K562 (cell line): ENCODE results near the gene C1orf21. TPM values are rescaled to one million over a fixed set of nuclear protein-coding genes. Genes with fewer than 3 reads are reported as not detected.

Experiments used
- ATAC-seq: fragments of 200-7000 bp; cut with Tn5 transposase; 3 replicates; pipeline ENCODE4 v1.9.1; 2020; ENCODE audit warnings: moderate library complexity
- BruUV-seq: library from RNA; stranded (reverse); fragments of 400-500 nt; replicated peaks from 2 replicates; lab custom pipeline; 2021; lab: Mats Ljungman, UMichigan
- CTCF ChIA-PET: fragments of 300-600 bp; formaldehyde crosslinking; extraction: SDS; loops from one replicate; lab custom pipeline; 2021; ENCODE audit warnings: low intra/inter-chr PET ratio; lab: Yijun Ruan, JAX
- POLR2A ChIA-PET: fragments of 300-600, 350-650 bp; sonication (Branson Sonifier 250); formaldehyde crosslinking; extraction: SDS; loops from one replicate; lab custom pipeline; 2021; ENCODE audit warnings: antibody characterized with exemption, inconsistent platforms; lab: Yijun Ruan, JAX
- DNase-seq, 4 experiments: peaks; one replicate each; pipeline versions ENCODE4 v3.0.0 to v3.0.0-alpha.2; 2011 to 2018; ENCODE audit warnings: low spot score in 3 of 4, mixed read lengths in 3 of 4; ENCODE audit errors: extremely low read depth in 1 of 4
- FAIRE-seq: peaks from 2 replicates; lab custom pipeline; 2011; peaks lifted over from hg19 to GRCh38; lab: Jason Lieb, UNC
- H2AFZ ChIP-seq: 2 replicates; pipeline ENCODE4 v1.6.0; 2011; ENCODE audit warnings: low read depth, low read length, control low read depth, inconsistent platforms
- H3K27ac ChIP-seq: fragments of 200-600 bp; 3 replicates; pipeline ENCODE4 v1.8.0; 2011; ENCODE audit warnings: low read depth, mild to moderate bottlenecking, control low read depth, inconsistent platforms, low read length, moderate library complexity, mixed read lengths; ENCODE audit errors: extremely low read depth
- H3K27me3 ChIP-seq, 2 experiments: fragments of 300-600 bp in 1 of 2; 2 replicates in 1 of 2; 3 replicates in 1 of 2; pipeline versions ENCODE4 v1.6.0 to v1.8.0; 2011; ENCODE audit warnings: inconsistent platforms in 2 of 2, low read length in 2 of 2, mild to moderate bottlenecking in 1 of 2, mixed read lengths in 1 of 2, moderate library complexity in 1 of 2; ENCODE audit not compliant: control insufficient read depth in 2 of 2, insufficient read depth in 2 of 2
- H3K36me3 ChIP-seq: fragments of 300-600 bp; 3 replicates; pipeline ENCODE4 v1.8.0; 2011; ENCODE audit warnings: mild to moderate bottlenecking, low read length, inconsistent platforms; ENCODE audit not compliant: control insufficient read depth, insufficient read depth
- H3K4me1 ChIP-seq, 2 experiments: fragments of 200-600 bp in 1 of 2; replicated peaks in 1 of 2; 2 replicates in 1 of 2; 3 replicates in 1 of 2; pipeline versions ENCODE4 v1.5.1 to v1.8.0; 2011; ENCODE audit warnings: inconsistent platforms in 2 of 2, low read length in 2 of 2, mild to moderate bottlenecking in 1 of 2, mixed read lengths in 1 of 2, moderate library complexity in 1 of 2; ENCODE audit not compliant: control insufficient read depth in 2 of 2, insufficient read depth in 2 of 2
- H3K4me2 ChIP-seq: 2 replicates; pipeline ENCODE4 v1.6.1; 2011; ENCODE audit warnings: low read length, control low read depth, inconsistent platforms, mixed read lengths; ENCODE audit not compliant: insufficient read depth
- H3K4me3 ChIP-seq: fragments of 200-600 bp; sonication (generic), shearing (Covaris generic); 2 replicates; pipeline ENCODE4 v1.5.1; 2016; ENCODE audit warnings: control low read depth, inconsistent platforms
- H3K79me2 ChIP-seq: fragments of 200-600 bp; 3 replicates; pipeline ENCODE4 v1.8.0; 2011; ENCODE audit warnings: low read length, inconsistent platforms; ENCODE audit not compliant: control insufficient read depth, insufficient read depth
- H3K9ac ChIP-seq, 2 experiments: 2 replicates each; pipeline versions ENCODE4 v1.6.0 to v1.6.1; 2011; ENCODE audit warnings: low read depth in 2 of 2, low read length in 2 of 2, control low read depth in 1 of 2, inconsistent platforms in 1 of 2, mild to moderate bottlenecking in 1 of 2, mixed read lengths in 1 of 2; ENCODE audit not compliant: insufficient read depth in 1 of 2
- H3K9me1 ChIP-seq: one replicate; pipeline ENCODE4 v1.6.0; 2011; ENCODE audit warnings: inconsistent platforms, mild to moderate bottlenecking, low read length, moderate library complexity; ENCODE audit not compliant: control insufficient read depth, insufficient read depth
- H3K9me3 ChIP-seq: replicated peaks from 2 replicates; pipeline ENCODE4 v1.5.1; 2011; ENCODE audit warnings: low read depth, low read length, inconsistent platforms; ENCODE audit not compliant: control insufficient read depth, insufficient read depth
- H4K20me1 ChIP-seq: replicated peaks from 2 replicates; pipeline ENCODE4 v1.6.1; 2011; ENCODE audit warnings: low read length, inconsistent platforms, mixed read lengths; ENCODE audit not compliant: control insufficient read depth, insufficient read depth
- CBX5 ChIP-seq: IDR thresholded peaks from 2 replicates; pipeline ENCODE4 v1.6.1; 2014; ENCODE audit warnings: low read depth, borderline replicate concordance
- CHD4 ChIP-seq: fragments of 200-600 bp; sonication (generic); IDR thresholded peaks from 3 replicates; pipeline ENCODE4 v1.6.1; 2012; ENCODE audit warnings: low read depth, mild to moderate bottlenecking, mixed read lengths, low read length, inconsistent platforms; ENCODE audit not compliant: insufficient read depth, insufficient replicate concordance, poor library complexity, severe bottlenecking
- DPF2 ChIP-seq: fragments of 450-650 bp; IDR thresholded peaks from 2 replicates; pipeline ENCODE4 v1.6.1; 2016
- NFXL1 ChIP-seq: fragments of 450-650 bp; formaldehyde crosslinking; IDR thresholded peaks from 2 replicates; pipeline ENCODE4 v1.4.0; 2021; ENCODE audit warnings: mild to moderate bottlenecking
- SETDB1 ChIP-seq: IDR thresholded peaks from one replicate; pipeline ENCODE4 v1.6.1; 2012; ENCODE audit warnings: low read length, control low read depth, inconsistent platforms
- XRCC3 ChIP-seq: fragments of 450-650 bp; IDR thresholded peaks from 2 replicates; pipeline ENCODE4 v1.6.1; 2017; ENCODE audit warnings: mild to moderate bottlenecking, moderate library complexity
- ZBED1 ChIP-seq: IDR thresholded peaks from 2 replicates; pipeline ENCODE4 v1.6.1; 2014
- ZNF140 ChIP-seq: fragments of 250-450 bp; sonication (Bioruptor Pico); IDR thresholded peaks from 2 replicates; pipeline ENCODE4 v1.8.0; 2021; ENCODE audit warnings: moderate library complexity, mild to moderate bottlenecking, inconsistent platforms
- ZNF143 ChIP-seq: sonication (generic); formaldehyde crosslinking; IDR thresholded peaks from 2 replicates; pipeline ENCODE4 v1.9.0; 2022; ENCODE audit warnings: mild to moderate bottlenecking, missing genetic modification reagents
- ZNF239 ChIP-seq: fragments of 250-450 bp; sonication (Bioruptor Pico); IDR thresholded peaks from 2 replicates; pipeline ENCODE4 v1.4.0; 2020; ENCODE audit warnings: mild to moderate bottlenecking
- ZNF24 ChIP-seq: fragments of 450-650 bp; IDR thresholded peaks from 2 replicates; pipeline ENCODE4 v1.6.1; 2016
- ZNF766 ChIP-seq: fragments of 200-800 bp; sonication (Bioruptor generic); conservative IDR thresholded peaks from 2 replicates; pipeline ENCODE4 v1.6.1; 2016; ENCODE audit warnings: missing genetic modification characterization, missing compliant biosample characterization
- WGBS: fragments of 100-300 bp; shearing (Covaris generic); methylation state at CpG from one replicate; pipeline ENCODE4 v1.1.6; 2016; ENCODE audit warnings: low coverage, mixed read lengths; ENCODE audit not compliant: insufficient coverage; ENCODE audit errors: missing lambda C conversion rate; 5-methylcytosine and 5-hydroxymethylcytosine counted together
- in situ Hi-C: fragments of 300-500 bp; cut with MboI; formaldehyde crosslinking; loops from 4 replicates; pipeline ENCODE4 v1.15.0; 2018; ENCODE audit warnings: inconsistent platforms, mixed read lengths
- intact Hi-C: fragments of 100-400 bp; cut with micrococcal nuclease; formaldehyde crosslinking; loops from 2 replicates; pipeline ENCODE4 v1.14.2; 2022
- polyA plus RNA-seq, 8 experiments: library from polyadenylated mRNA; depleted of rRNA in 4 of 8; stranded (reverse) in 5 of 8; unstranded in 3 of 8; fragments of >200 nt; fragmentation: Nextera tagmentation in 2 of 8; fragmentation: Illumina TruSeq in 1 of 8; extraction: Ambion mirVana in 2 of 8; extraction: Trizol in 1 of 8; gene quantifications; 2 replicates each; pipeline versions ENCODE4 v1.2.1 to v1.2.3, GENCODE V29; 2011 to 2014; ENCODE audit warnings: inconsistent platforms in 1 of 8, missing spikeins in 1 of 8
- total RNA-seq, 7 experiments: library from RNA; depleted of rRNA in 6 of 7; stranded (reverse); fragments of >200 nt in 6 of 7; fragmentation: Illumina TruSeq in 2 of 7; extraction: Trizol in 2 of 7; gene quantifications; 2 replicates each; pipeline versions ENCODE4 v1.2.1 to v1.2.3, GENCODE V29; 2011 to 2021; ENCODE audit warnings: low replicate concordance in 1 of 7
- TF ChIP-seq, protein P1 (sequence below): fragments of 250-450 bp; sonication (Bioruptor Pico); IDR thresholded peaks from 2 replicates; pipeline ENCODE4 v1.8.0; 2021; ENCODE audit warnings: borderline replicate concordance, mild to moderate bottlenecking, moderate library complexity; ENCODE audit not compliant: poor library complexity, severe bottlenecking
- TF ChIP-seq, protein P2 (sequence below): fragments of 250-450 bp; sonication (Bioruptor Pico); IDR thresholded peaks from 2 replicates; pipeline ENCODE4 v1.8.0; 2022; ENCODE audit warnings: moderate library complexity, mild to moderate bottlenecking, inconsistent platforms
- TF ChIP-seq, protein P3 (sequence below): fragments of 450-650 bp; IDR thresholded peaks from 2 replicates; pipeline ENCODE4 v1.6.1; 2014; ENCODE audit warnings: low read depth, mild to moderate bottlenecking, moderate library complexity, borderline replicate concordance

Gene C1orf21
- total and polyA plus RNA-seq, 9 of the 15 experiments (the other 6 are each of a cell fraction or from before 2014, with no cell fraction given), result under 0.01 to 0.31 (median 0.07) TPM

DNA sequence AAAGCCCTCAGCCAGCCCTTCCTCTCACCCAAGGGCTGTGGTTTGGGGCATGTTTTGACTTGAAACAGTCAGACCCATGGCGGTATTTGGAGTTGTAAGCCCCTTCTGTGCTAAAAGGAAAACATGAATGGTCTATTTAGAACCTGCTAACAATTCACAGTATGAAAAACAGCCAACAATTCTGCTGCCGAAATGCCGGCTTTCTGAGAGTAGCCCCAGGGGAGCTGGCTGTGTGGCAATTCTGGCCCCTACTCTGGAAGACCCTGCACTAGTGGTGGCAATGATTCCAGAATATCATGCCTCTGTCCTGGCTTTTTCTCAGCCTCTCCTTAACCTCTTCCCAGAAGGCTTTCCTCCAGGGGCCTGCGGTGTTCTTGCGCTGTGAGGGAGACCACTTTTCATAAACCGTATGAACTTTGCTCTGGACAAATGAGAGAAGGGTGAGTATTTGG lies 249.2 kb downstream of the C1orf21 start:
- CTCF ChIA-PET, result no interaction called here
- no peaks in the 10 kb centered on the region for H3K9me3 ChIP-seq
- H3K9ac ChIP-seq, result no peak overlapping the region
- H3K36me3 ChIP-seq, result no peaks in the 10 kb centered on the region
- H3K27me3 ChIP-seq, result peaks cover 5 to 24% of the 10 kb centered on the region in 2 experiments; a peak in 3 of 5 replicates
- no peak overlapping the region for H3K4me2 ChIP-seq
- in situ Hi-C loops, result no loop called here
- no peaks in the 10 kb centered on the region for H3K9me1 ChIP-seq
- FAIRE-seq (no peak), DNase-seq (no peak), ATAC-seq (no peak)
- intact Hi-C loops, result no loop called here
- H3K79me2 ChIP-seq, result no peaks in the 10 kb centered on the region
- no peak overlapping the region for H3K4me3 ChIP-seq
- H4K20me1 ChIP-seq, result no peaks in the 10 kb centered on the region
- POLR2A ChIA-PET, result no interaction called here
- no peaks in the 10 kb centered on the region for H3K4me1 ChIP-seq
- H2AFZ ChIP-seq, result no peak overlapping the region
- WGBS, result under 1% methylated on average over 6 of the region's 6 CpGs
- BruUV-seq, result no TSS peak
- TF ChIP-seq NFXL1 (CRISPR knock-in tag) (no peak), DPF2 (no peak), CBX5 (no peak), ZBED1 (no peak), XRCC3 (no peak), ZNF24 (no peak), ZNF143 (CRISPR knock-in tag) (no peak), ZNF239 (CRISPR knock-in tag) (no peak)
- no peak overlapping the region for H3K27ac ChIP-seq

DNA sequence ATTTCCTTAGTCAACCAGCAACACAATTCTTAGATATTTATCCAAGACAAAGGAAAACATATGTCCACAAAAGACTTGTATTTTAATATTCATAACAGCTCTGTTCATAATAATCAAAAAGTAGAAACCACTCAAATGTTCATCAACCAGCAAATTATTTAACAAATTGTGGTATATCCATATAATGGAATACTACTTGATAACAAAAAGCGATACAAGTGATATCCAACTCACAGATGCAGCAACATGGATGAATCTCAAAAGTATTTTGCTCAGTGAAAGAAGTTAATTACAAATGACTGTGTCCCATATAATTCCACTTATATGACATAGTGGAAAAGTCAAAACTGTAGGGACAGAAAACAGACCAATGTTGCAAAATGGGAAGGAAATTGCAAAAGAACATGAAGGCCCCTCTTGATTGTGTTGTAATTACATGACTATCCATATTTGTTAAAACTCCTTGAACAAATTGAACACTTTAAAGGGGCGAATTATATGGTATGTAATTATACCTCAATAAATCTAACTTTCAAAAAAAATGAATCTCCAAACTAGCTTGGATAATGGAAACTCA lies 250.9 kb downstream of the C1orf21 start:
- Histone ChIP-seq H3K27ac (no peak overlapping the region), H2AFZ (no peak overlapping the region), H4K20me1 (no peaks in the 10 kb centered on the region), H3K4me2 (no peak overlapping the region), H3K79me2 (no peaks in the 10 kb centered on the region), H3K36me3 (no peaks in the 10 kb centered on the region), H3K9me3 (no peaks in the 10 kb centered on the region), H3K9ac (no peak overlapping the region), H3K27me3 (peaks cover 5 to 23% of the 10 kb centered on the region in 2 experiments; a peak in 3 of 5 replicates), H3K4me1 (no peaks in the 10 kb centered on the region), H3K4me3 (no peak overlapping the region), H3K9me1 (no peaks in the 10 kb centered on the region)
- in situ Hi-C loops, result no loop called here
- CTCF ChIA-PET, result no interaction called here
- DNase-seq (no peak), ATAC-seq (no peak), FAIRE-seq (no peak)
- intact Hi-C loops, result no loop called here
- POLR2A ChIA-PET, result no interaction called here
- 0% methylated on average over 2 of the region's 2 CpGs for WGBS
- BruUV-seq, result no TSS peak
- TF ChIP-seq, protein P1, sequence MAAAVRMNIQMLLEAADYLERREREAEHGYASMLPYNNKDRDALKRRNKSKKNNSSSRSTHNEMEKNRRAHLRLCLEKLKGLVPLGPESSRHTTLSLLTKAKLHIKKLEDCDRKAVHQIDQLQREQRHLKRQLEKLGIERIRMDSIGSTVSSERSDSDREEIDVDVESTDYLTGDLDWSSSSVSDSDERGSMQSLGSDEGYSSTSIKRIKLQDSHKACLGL (CRISPR knock-in tag), result no peak
- TF ChIP-seq CHD4 (no peak), SETDB1 (no peak), ZNF766 (CRISPR knock-in tag) (no peak), ZNF140 (CRISPR knock-in tag) (no peak)
- TF ChIP-seq, protein P2, sequence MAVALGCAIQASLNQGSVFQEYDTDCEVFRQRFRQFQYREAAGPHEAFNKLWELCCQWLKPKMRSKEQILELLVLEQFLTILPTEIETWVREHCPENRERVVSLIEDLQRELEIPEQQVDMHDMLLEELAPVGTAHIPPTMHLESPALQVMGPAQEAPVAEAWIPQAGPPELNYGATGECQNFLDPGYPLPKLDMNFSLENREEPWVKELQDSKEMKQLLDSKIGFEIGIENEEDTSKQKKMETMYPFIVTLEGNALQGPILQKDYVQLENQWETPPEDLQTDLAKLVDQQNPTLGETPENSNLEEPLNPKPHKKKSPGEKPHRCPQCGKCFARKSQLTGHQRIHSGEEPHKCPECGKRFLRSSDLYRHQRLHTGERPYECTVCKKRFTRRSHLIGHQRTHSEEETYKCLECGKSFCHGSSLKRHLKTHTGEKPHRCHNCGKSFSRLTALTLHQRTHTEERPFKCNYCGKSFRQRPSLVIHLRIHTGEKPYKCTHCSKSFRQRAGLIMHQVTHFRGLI (CRISPR knock-in tag), result no peak
- TF ChIP-seq, protein P3, sequence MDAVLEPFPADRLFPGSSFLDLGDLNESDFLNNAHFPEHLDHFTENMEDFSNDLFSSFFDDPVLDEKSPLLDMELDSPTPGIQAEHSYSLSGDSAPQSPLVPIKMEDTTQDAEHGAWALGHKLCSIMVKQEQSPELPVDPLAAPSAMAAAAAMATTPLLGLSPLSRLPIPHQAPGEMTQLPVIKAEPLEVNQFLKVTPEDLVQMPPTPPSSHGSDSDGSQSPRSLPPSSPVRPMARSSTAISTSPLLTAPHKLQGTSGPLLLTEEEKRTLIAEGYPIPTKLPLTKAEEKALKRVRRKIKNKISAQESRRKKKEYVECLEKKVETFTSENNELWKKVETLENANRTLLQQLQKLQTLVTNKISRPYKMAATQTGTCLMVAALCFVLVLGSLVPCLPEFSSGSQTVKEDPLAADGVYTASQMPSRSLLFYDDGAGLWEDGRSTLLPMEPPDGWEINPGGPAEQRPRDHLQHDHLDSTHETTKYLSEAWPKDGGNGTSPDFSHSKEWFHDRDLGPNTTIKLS, result no peak
